Endothelial cell of umbilical vein (primary cell): ENCODE results near the gene USP49. TPM values are rescaled to one million over a fixed set of nuclear protein-coding genes. Genes with fewer than 3 reads are reported as not detected.

Source experiments
- BruUV-seq: library from RNA; stranded (reverse); fragments of 400-500 nt; replicated peaks from 2 replicates; lab custom pipeline; 2021; lab: Mats Ljungman, UMichigan
- CTCF ChIA-PET: fragments of 300-600, 350-600 bp; sonication (Branson Sonifier 250); formaldehyde crosslinking; loops from one replicate; lab custom pipeline; 2021; ENCODE audit warnings: antibody characterized with exemption, inconsistent platforms; lab: Charles Lee
- POLR2A ChIA-PET: fragments of 300-600, 350-600 bp; sonication (Branson Sonifier 250); formaldehyde crosslinking; loops from one replicate; lab custom pipeline; 2021; ENCODE audit warnings: antibody characterized with exemption, inconsistent platforms; lab: Charles Lee
- DNase-seq: peaks from one replicate; pipeline ENCODE4 v3.0.0-alpha.2; 2011; ENCODE audit warnings: low read depth, low spot score
- FAIRE-seq: peaks from 2 replicates; lab custom pipeline; 2011; peaks lifted over from hg19 to GRCh38; lab: Jason Lieb, UNC
- H2AFZ ChIP-seq: 2 replicates; pipeline ENCODE4 v1.6.0; 2012; ENCODE audit warnings: low read depth, low read length, control low read depth, inconsistent platforms
- H3K27ac ChIP-seq: 2 replicates; pipeline ENCODE4 v1.5.1; 2011; ENCODE audit warnings: low read depth, mild to moderate bottlenecking, control low read depth, low read length, moderate library complexity; ENCODE audit not compliant: insufficient read depth
- H3K27me3 ChIP-seq, 2 experiments: 2 replicates each; pipeline versions ENCODE4 v1.6.0 to v1.6.1; 2011; ENCODE audit warnings: low read length in 2 of 2, mixed read lengths in 1 of 2; ENCODE audit not compliant: control insufficient read depth in 2 of 2, insufficient read depth in 2 of 2
- H3K36me3 ChIP-seq, 2 experiments: 2 replicates in 1 of 2; 3 replicates in 1 of 2; pipeline ENCODE4 v1.5.1; 2011; ENCODE audit warnings: low read length in 2 of 2, mild to moderate bottlenecking in 1 of 2, moderate library complexity in 1 of 2; ENCODE audit not compliant: control insufficient read depth in 2 of 2, insufficient read depth in 2 of 2; ENCODE audit errors: extremely low read depth in 1 of 2
- H3K4me1 ChIP-seq: 3 replicates; pipeline ENCODE4 v1.5.1; 2011; ENCODE audit warnings: mild to moderate bottlenecking, low read length; ENCODE audit not compliant: control insufficient read depth, insufficient read depth; ENCODE audit errors: extremely low read depth
- H3K4me2 ChIP-seq: 2 replicates; pipeline ENCODE4 v1.6.1; 2011; ENCODE audit warnings: low read length, control low read depth, mixed read lengths; ENCODE audit not compliant: insufficient read depth
- H3K4me3 ChIP-seq, 3 experiments: fragments of 200-600 bp in 1 of 3; sonication (generic), shearing (Covaris generic) in 1 of 3; replicated peaks in 1 of 3; 2 replicates each; pipeline ENCODE4 v1.5.1; 2011 to 2016; ENCODE audit warnings: control low read depth in 3 of 3, low read length in 3 of 3, mild to moderate bottlenecking in 2 of 3, inconsistent platforms in 1 of 3, low read depth in 1 of 3, moderate library complexity in 1 of 3; ENCODE audit not compliant: insufficient read depth in 1 of 3
- H3K79me2 ChIP-seq: 2 replicates; pipeline ENCODE4 v1.6.0; 2012; ENCODE audit warnings: low read length, inconsistent platforms; ENCODE audit not compliant: control insufficient read depth, insufficient read depth
- H3K9ac ChIP-seq: replicated peaks from 2 replicates; pipeline ENCODE3; 2011; ENCODE audit warnings: low read length, control low read depth; ENCODE audit not compliant: insufficient read depth; ENCODE audit errors: extremely low read depth
- H3K9me1 ChIP-seq: replicated peaks from 3 replicates; pipeline ENCODE4 v1.6.0; 2011; ENCODE audit warnings: mild to moderate bottlenecking, low read length; ENCODE audit not compliant: control insufficient read depth, insufficient read depth; ENCODE audit errors: extremely low read depth
- H3K9me3 ChIP-seq: replicated peaks from 2 replicates; pipeline ENCODE4 v1.5.1; 2012; ENCODE audit warnings: low read length, inconsistent platforms; ENCODE audit not compliant: control insufficient read depth, insufficient read depth
- H4K20me1 ChIP-seq: replicated peaks from 2 replicates; pipeline ENCODE3; 2011; ENCODE audit warnings: mild to moderate bottlenecking, low read length; ENCODE audit not compliant: control insufficient read depth, insufficient read depth; ENCODE audit errors: extremely low read depth
- EZH2 ChIP-seq: IDR thresholded peaks from 2 replicates; pipeline ENCODE4 v1.6.1; 2012; ENCODE audit warnings: borderline replicate concordance, low read depth, mild to moderate bottlenecking, moderate library complexity, low read length, inconsistent platforms; ENCODE audit not compliant: severe bottlenecking
- FOS ChIP-seq: IDR thresholded peaks from 2 replicates; pipeline ENCODE4 v1.6.1; 2011; ENCODE audit warnings: mild to moderate bottlenecking, low read length, moderate library complexity, borderline replicate concordance; ENCODE audit not compliant: insufficient read depth
- GATA2 ChIP-seq: IDR thresholded peaks from 2 replicates; pipeline ENCODE4 v1.7.0; 2011; ENCODE audit warnings: low read depth, mild to moderate bottlenecking, moderate library complexity, mixed read lengths, low read length; ENCODE audit not compliant: insufficient read length, insufficient read depth
- JUN ChIP-seq: IDR thresholded peaks from 2 replicates; pipeline ENCODE4 v1.6.1; 2011; ENCODE audit warnings: borderline replicate concordance, low read depth; ENCODE audit not compliant: insufficient read length, insufficient read depth
- MYC ChIP-seq: IDR thresholded peaks from one replicate; pipeline ENCODE4 v1.6.1; 2011; ENCODE audit warnings: mild to moderate bottlenecking, low read depth, low read length
- POLR2A ChIP-seq: IDR thresholded peaks from 2 replicates; pipeline ENCODE4 v1.6.1; 2012; ENCODE audit warnings: low read depth, mild to moderate bottlenecking, control low read depth, low read length
- POLR2AphosphoS5 ChIP-seq: IDR thresholded peaks from 2 replicates; pipeline ENCODE4 v1.6.1; 2012; ENCODE audit warnings: low read depth, mild to moderate bottlenecking, control low read depth, low read length, moderate library complexity; ENCODE audit not compliant: insufficient read depth
- dilution Hi-C: fragments of 300-500 bp; cut with MboI; formaldehyde crosslinking; loops from one replicate; pipeline ENCODE4 v1.15.0; 2019; ENCODE audit warnings: low sequenced_read_pairs; ENCODE audit not compliant: extremely low pct_ligation_motif_present
- intact Hi-C: fragments of 100-400 bp; cut with micrococcal nuclease; formaldehyde crosslinking; loops from one replicate; pipeline ENCODE4 v1.10.0; 2022
- polyA plus RNA-seq, 4 experiments: library from polyadenylated mRNA; depleted of rRNA in 3 of 4; stranded (reverse) in 3 of 4; unstranded in 1 of 4; fragments of >200 nt; gene quantifications; 2 replicates each; pipeline versions ENCODE4 v1.2.1 to v1.2.3, GENCODE V29; 2011 to 2012; ENCODE audit warnings: missing spikeins in 1 of 4
- total RNA-seq: library from RNA; stranded (reverse); gene quantifications from 2 replicates; pipeline ENCODE4 v1.2.3, GENCODE V29; 2021
- TF ChIP-seq, protein P1 (sequence below): IDR thresholded peaks from 2 replicates; pipeline ENCODE4 v1.6.1; 2011; ENCODE audit not compliant: insufficient read depth, insufficient read length
- TF ChIP-seq, protein P2 (sequence below), 2 donors: IDR thresholded peaks; 1 replicate in 1 of 2; 2 replicates in 1 of 2; pipeline ENCODE4 v1.5.1; 2011; ENCODE audit warnings: low read length in 2 of 2, mild to moderate bottlenecking in 2 of 2, moderate library complexity in 2 of 2, control low read depth in 1 of 2, inconsistent platforms in 1 of 2, low read depth in 1 of 2; ENCODE audit not compliant: insufficient read depth in 1 of 2; ENCODE audit errors: extremely low read depth in 1 of 2

The USP49 gene
- total and polyA plus RNA-seq, 2 donors (not counting 3 experiments of a cell fraction or from before 2014, with no cell fraction given), result 2.4 to 4.1 TPM

DNA sequence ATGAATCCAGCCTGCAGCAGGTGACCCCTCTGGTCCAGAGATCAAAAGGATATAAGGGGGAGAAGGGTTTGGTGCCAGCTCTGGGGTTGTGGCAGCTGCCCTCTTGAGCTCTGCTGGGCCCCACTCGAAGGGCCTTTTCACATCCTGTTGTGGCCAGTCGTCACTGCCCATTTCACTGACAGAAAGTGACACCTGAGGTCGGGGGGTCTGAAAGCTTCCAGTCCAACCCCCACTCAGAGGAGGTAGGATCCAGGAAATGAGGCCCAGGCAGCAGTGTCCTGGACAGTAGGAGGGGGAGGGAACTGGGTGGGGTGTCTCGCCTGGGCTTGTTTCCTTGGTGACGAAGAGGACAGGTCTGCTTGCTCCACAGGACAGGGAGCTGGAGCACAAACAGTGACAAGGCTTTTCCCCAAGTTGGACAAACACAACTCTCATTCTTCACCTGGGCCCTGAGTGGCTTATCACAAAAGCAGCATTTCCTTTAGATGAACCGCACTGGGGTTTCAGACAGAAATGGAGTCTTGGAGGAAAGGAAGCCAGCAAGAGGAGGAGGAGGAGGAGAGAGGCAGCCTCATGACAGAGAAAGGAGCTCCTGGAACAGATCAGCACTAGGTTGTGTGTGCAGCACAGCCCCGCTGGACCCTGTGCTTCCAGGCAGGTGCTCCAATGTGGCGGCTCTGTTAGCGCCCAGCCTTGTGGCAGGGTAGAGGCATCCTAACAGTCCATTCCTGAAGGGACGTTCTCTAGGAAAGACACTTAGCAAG, 126.4 kb downstream of the USP49 start:
- Histone ChIP-seq H3K4me3 (no peak overlapping the region), H3K9ac (no peak overlapping the region), H2AFZ (no peak overlapping the region), H3K27me3 (no peaks in the 10 kb centered on the region), H3K9me1 (no peaks in the 10 kb centered on the region), H3K9me3 (no peaks in the 10 kb centered on the region), H3K4me2 (no peak overlapping the region), H3K36me3 (peaks cover 0 to 11% of the 10 kb centered on the region in 2 experiments), H3K27ac (no peak overlapping the region), H3K79me2 (no peaks in the 10 kb centered on the region), H3K4me1 (peaks cover 4% of the 10 kb centered on the region), H4K20me1 (no peaks in the 10 kb centered on the region)
- no TSS peak for BruUV-seq
- intact Hi-C loops (no loop called here), dilution Hi-C loops (no loop called here)
- DNase-seq (no peak), FAIRE-seq (no peak)
- CTCF ChIA-PET, result interaction anchor here (1.0 to 1.4 kb wide), 2 partner anchors 11 to 34 kb away, joined by 4 read pairs; partner anchors contain the start of gene FRS3
- TF ChIP-seq, protein P1, sequence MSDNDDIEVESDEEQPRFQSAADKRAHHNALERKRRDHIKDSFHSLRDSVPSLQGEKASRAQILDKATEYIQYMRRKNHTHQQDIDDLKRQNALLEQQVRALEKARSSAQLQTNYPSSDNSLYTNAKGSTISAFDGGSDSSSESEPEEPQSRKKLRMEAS, result no peak
- TF ChIP-seq JUN (no peak), POLR2AphosphoS5 (no peak), GATA2 (no peak), FOS (no peak), POLR2A (no peak), MYC (no peak), EZH2 (no peak)
- TF ChIP-seq, protein P2, sequence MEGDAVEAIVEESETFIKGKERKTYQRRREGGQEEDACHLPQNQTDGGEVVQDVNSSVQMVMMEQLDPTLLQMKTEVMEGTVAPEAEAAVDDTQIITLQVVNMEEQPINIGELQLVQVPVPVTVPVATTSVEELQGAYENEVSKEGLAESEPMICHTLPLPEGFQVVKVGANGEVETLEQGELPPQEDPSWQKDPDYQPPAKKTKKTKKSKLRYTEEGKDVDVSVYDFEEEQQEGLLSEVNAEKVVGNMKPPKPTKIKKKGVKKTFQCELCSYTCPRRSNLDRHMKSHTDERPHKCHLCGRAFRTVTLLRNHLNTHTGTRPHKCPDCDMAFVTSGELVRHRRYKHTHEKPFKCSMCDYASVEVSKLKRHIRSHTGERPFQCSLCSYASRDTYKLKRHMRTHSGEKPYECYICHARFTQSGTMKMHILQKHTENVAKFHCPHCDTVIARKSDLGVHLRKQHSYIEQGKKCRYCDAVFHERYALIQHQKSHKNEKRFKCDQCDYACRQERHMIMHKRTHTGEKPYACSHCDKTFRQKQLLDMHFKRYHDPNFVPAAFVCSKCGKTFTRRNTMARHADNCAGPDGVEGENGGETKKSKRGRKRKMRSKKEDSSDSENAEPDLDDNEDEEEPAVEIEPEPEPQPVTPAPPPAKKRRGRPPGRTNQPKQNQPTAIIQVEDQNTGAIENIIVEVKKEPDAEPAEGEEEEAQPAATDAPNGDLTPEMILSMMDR (IDR thresholded peaks at IDR 0.05; ENCODE audit: extremely low read depth in 1 of 2, insufficient read depth in 1 of 2, low read depth in 1 of 2, low read length in 2 of 2), result no peak
- POLR2A ChIA-PET, result no interaction called here
